Activated CD4-positive, CD25-positive, alpha-beta regulatory T cell (primary cell): ENCODE data around the gene DDX10.
"Not testable (repeated sequence)": the region's sequence is repeated elsewhere in the genome, so short reads cannot be mapped to it uniquely, and the experiment has no call there.

ENCODE experiments used
- DNase-seq, 4 experiments: peaks; one replicate each; lab custom pipeline; 2025; lab: John Stamatoyannopoulos, UW

DDX10 gene

GRCh38 chr11:108823960-108824359 is 159.1 kb downstream of the DDX10 start:
- DNase-seq, result not testable (repeated sequence)

- DNase-seq, result no peak
Measured at GRCh38 chr11:108824545-108824944, 159.7 kb downstream of the DDX10 start.

- DNase-seq, result no peak
Measured at GRCh38 chr11:108825381-108825780, 160.5 kb downstream of the DDX10 start.

GRCh38 chr11:108826136-108826535 is 161.3 kb downstream of the DDX10 start:
- no peak for DNase-seq

GRCh38 chr11:108835624-108836023 is 170.8 kb downstream of the DDX10 start:
- no peak for DNase-seq

GRCh38 chr11:108836541-108836940 is 171.7 kb downstream of the DDX10 start:
- no peak for DNase-seq

GRCh38 chr11:108838102-108838791 is 173.4 kb downstream of the DDX10 start:
- no peak for DNase-seq

- DNase-seq, result no peak
Measured at GRCh38 chr11:108838792-108839105, 173.9 kb downstream of the DDX10 start.

GRCh38 chr11:108846009-108846408 is 181.1 kb downstream of the DDX10 start:
- no peak for DNase-seq

GRCh38 chr11:108847298-108847990 is 182.6 kb downstream of the DDX10 start:
- DNase-seq, result no peak

- no peak for DNase-seq
Measured at GRCh38 chr11:108851781-108852180, 186.9 kb downstream of the DDX10 start.

GRCh38 chr11:108852701-108853100 is 187.8 kb downstream of the DDX10 start:
- no peak for DNase-seq

GRCh38 chr11:108853151-108853550 is 188.3 kb downstream of the DDX10 start:
- no peak for DNase-seq

- no peak for DNase-seq
Measured at GRCh38 chr11:108853864-108854263, 189.0 kb downstream of the DDX10 start.

- no peak for DNase-seq
Measured at GRCh38 chr11:108854346-108854745, 189.5 kb downstream of the DDX10 start.

- DNase-seq, result no peak
Measured at GRCh38 chr11:108857382-108857781, 192.5 kb downstream of the DDX10 start.

GRCh38 chr11:108858622-108859021 is 193.8 kb downstream of the DDX10 start:
- no peak for DNase-seq

- DNase-seq, result no peak
Measured at GRCh38 chr11:108859510-108859909, 194.6 kb downstream of the DDX10 start.

GRCh38 chr11:108863528-108863927 is 198.7 kb downstream of the DDX10 start:
- no peak for DNase-seq

- DNase-seq, result no peak
Measured at GRCh38 chr11:108865406-108865805, 200.5 kb downstream of the DDX10 start.

GRCh38 chr11:108866781-108867180 is 201.9 kb downstream of the DDX10 start:
- DNase-seq, result no peak

GRCh38 chr11:108870373-108871020 is 205.6 kb downstream of the DDX10 start:
- no peak for DNase-seq

- no peak for DNase-seq
Measured at GRCh38 chr11:108871152-108871551, 206.3 kb downstream of the DDX10 start.
